ENCODE data around the gene TCF3. TPM values are rescaled to one million over a fixed set of nuclear protein-coding genes. Genes with fewer than 3 reads are reported as not detected.

The TCF3 gene
- total and polyA plus RNA-seq, 2 of the 8 experiments (the other 6 are each of a cell fraction or from before 2014, with no cell fraction given): 241 to 348 TPM

DNA sequence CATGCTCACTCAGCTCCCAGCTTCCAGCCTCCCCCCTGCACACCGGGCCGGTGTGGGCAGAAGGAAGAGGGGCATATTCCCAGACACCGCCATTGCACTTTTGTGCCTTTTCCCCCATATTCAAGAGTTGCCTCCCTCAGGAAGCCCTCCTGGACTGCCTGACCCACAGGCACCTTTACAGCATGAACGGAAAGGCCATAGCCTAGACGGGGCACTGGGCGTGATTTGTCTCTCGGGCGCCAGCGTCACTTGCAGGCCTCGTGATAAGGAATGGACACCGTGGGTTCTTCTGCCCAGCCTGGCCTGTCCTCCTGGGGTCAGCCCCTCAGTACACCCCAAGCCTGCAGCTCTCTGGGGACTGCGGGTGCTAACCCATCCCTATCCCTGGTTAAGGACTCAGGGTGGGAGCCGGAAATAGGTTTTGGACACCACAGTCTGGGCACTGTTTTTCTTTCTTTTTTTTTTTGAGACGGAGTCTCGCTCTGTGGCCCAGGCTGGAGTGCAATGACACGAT lies 46.2 kb downstream of the TCF3 start:
- Histone ChIP-seq H3K23me2 (ENCODE audit: low read depth, low read length) (peaks cover 8% of the 10 kb centered on the region; the same call in 1 of the 2 replicates), H3K4me2 (ENCODE audit: insufficient read depth in 1 of 2, low read depth in 2 of 2, low read length in 2 of 2) (peak overlapping the region; percentile 63 to 96), H3K9ac (replicated peaks in 1 of 4; ENCODE audit: extremely low read depth in 1 of 4, low read depth in 3 of 4, low read length in 3 of 4) (peak overlapping the region in 1 of 4 experiments; percentile 69; a peak in 3 of 7 replicates), H3K4me3 (ENCODE audit: extremely low read depth in 1 of 4, insufficient read depth in 2 of 4, low read depth in 3 of 4, low read length in 4 of 4) (peak overlapping the region; percentile 64 to 86 (median 72)), H3K4ac (replicated peaks; ENCODE audit: insufficient read length, low read depth, low read length) (peak overlapping the region; percentile 85), H3K56ac (replicated peaks; ENCODE audit: insufficient read length, low read depth, low read length) (peak overlapping the region; percentile 3), H2AK5ac (ENCODE audit: low read depth, low read length) (0 out of 2 replicates have a peak overlapping the region, but pooled peaks have one; percentile 26), H3K79me1 (ENCODE audit: low read depth, low read length) (peaks cover 10% of the 10 kb centered on the region), H4K8ac (ENCODE audit: extremely low read depth, insufficient read depth, low read length) (no peak overlapping the region), H3K23ac (ENCODE audit: insufficient read length) (no peak overlapping the region), H2BK20ac (ENCODE audit: low read length) (no peak overlapping the region), H3K4me1 (replicated peaks in 1 of 4; ENCODE audit: control insufficient read depth in 3 of 4, insufficient read depth in 4 of 4, low read length in 3 of 4) (peaks cover 0 to 7% (median 3%) of the 10 kb centered on the region in 4 experiments; a peak in 6 of 7 replicates), H2BK120ac (replicated peaks; ENCODE audit: low read depth, low read length) (no peak overlapping the region), H4K20me1 (replicated peaks in 1 of 2; ENCODE audit: control insufficient read depth in 1 of 2, insufficient read depth in 2 of 2, low read length in 2 of 2) (peaks cover 9 to 18% of the 10 kb centered on the region in 2 experiments), H3K9me3 (ENCODE audit: insufficient read depth in 2 of 2, low read depth in 1 of 2, low read length in 1 of 2) (no peaks in the 10 kb centered on the region), H2BK15ac (ENCODE audit: low read length) (peak overlapping the region; percentile 12), H2AFZ (ENCODE audit: low read length) (0 out of 2 replicates have a peak overlapping the region, but pooled peaks have one; percentile 77), H3K14ac (ENCODE audit: insufficient read length) (no peak overlapping the region), H3K27ac (ENCODE audit: low read depth, low read length) (peak overlapping the region; percentile 82; the same call in 1 of the 2 replicates), H3K18ac (ENCODE audit: extremely low read depth, low read length) (peak overlapping the region; percentile 68; the same call in 1 of the 2 replicates), H4K91ac (replicated peaks; ENCODE audit: insufficient read length, low read length) (peak overlapping the region; percentile 75), H4K5ac (ENCODE audit: insufficient read length, low read depth, low read length) (peak overlapping the region; percentile 49), H3K36me3 (ENCODE audit: control insufficient read depth in 2 of 4, insufficient read depth in 4 of 4, low read length in 3 of 4) (peaks cover 3 to 10% (median 4%) of the 10 kb centered on the region in 4 experiments; a peak in 7 of 8 replicates), H2BK12ac (ENCODE audit: low read depth, low read length) (no peak overlapping the region; the same call in 1 of the 2 replicates), H3K27me3 (replicated peaks in 1 of 4; ENCODE audit: control insufficient read depth in 3 of 4, extremely low read depth in 1 of 4, insufficient read depth in 3 of 4, low read length in 3 of 4) (no peaks in the 10 kb centered on the region), H3K79me2 (ENCODE audit: control insufficient read depth in 1 of 2, insufficient read depth in 2 of 2, low read length in 2 of 2) (peaks cover 7 to 36% of the 10 kb centered on the region in 2 experiments), H2BK5ac (ENCODE audit: low read depth, low read length) (peak overlapping the region; percentile 84)
- FAIRE-seq: no peak
- 41% methylated on average over 13 of the region's 16 CpGs; no CpG with 5 or more reads in 1 of the 2 experiments for WGBS, 2 experiments (ENCODE audit: extremely low coverage in 1 of 2, insufficient coverage in 1 of 2, insufficient read length in 1 of 2, insufficient replicate concordance in 2 of 2, low coverage in 1 of 2, low lambda C conversion rate in 2 of 2, missing lambda C conversion rate in 1 of 2)
- no peak for DNase-seq (ENCODE audit: low read depth in 1 of 2, low spot score in 2 of 2)
- POLR2A ChIA-PET (ENCODE audit: partially characterized antibody): interaction anchor here (0.6 to 5.1 kb wide), 9 partner anchors 11 to 47 kb away, joined by 3 to 38 read pairs (median 3); partner anchors contain the start of gene MBD3
- CTCF ChIA-PET (ENCODE audit: partially characterized antibody): interaction anchor here (0.5 to 5.6 kb wide), 13 partner anchors 11 to 289 kb away, joined by 3 to 36 read pairs (median 4); no protein-coding TSS in a partner anchor
- TF ChIP-seq JUND (IDR thresholded peaks at IDR 0.05; ENCODE audit: low read length) (no peak), CBX8 (IDR thresholded peaks at IDR 0.05; ENCODE audit: borderline replicate concordance, low read depth, low read length) (no peak), CHD1 (IDR thresholded peaks at IDR 0.05; ENCODE audit: low read depth, low read length) (no peak), TEAD4 (IDR thresholded peaks at IDR 0.05; ENCODE audit: low read depth, low read length) (no peak)
- TF ChIP-seq, protein P1, sequence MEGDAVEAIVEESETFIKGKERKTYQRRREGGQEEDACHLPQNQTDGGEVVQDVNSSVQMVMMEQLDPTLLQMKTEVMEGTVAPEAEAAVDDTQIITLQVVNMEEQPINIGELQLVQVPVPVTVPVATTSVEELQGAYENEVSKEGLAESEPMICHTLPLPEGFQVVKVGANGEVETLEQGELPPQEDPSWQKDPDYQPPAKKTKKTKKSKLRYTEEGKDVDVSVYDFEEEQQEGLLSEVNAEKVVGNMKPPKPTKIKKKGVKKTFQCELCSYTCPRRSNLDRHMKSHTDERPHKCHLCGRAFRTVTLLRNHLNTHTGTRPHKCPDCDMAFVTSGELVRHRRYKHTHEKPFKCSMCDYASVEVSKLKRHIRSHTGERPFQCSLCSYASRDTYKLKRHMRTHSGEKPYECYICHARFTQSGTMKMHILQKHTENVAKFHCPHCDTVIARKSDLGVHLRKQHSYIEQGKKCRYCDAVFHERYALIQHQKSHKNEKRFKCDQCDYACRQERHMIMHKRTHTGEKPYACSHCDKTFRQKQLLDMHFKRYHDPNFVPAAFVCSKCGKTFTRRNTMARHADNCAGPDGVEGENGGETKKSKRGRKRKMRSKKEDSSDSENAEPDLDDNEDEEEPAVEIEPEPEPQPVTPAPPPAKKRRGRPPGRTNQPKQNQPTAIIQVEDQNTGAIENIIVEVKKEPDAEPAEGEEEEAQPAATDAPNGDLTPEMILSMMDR (IDR thresholded peaks at IDR 0.05; ENCODE audit: control extremely low read depth in 1 of 3, insufficient read depth in 1 of 3, low read depth in 1 of 3, low read length in 3 of 3): no peak

All from H1 (cell line).